GM12873 (cell line): ENCODE data around the gene ALG12.

Experiments used
- CTCF ChIP-seq: IDR thresholded peaks from 2 replicates; pipeline ENCODE4 v1.5.1; 2012; ENCODE audit warnings: low read depth, mild to moderate bottlenecking, moderate library complexity, low read length, control low read depth; ENCODE audit not compliant: insufficient read depth; ENCODE audit errors: missing control alignments

ALG12 gene

GRCh38 chr22:49956418-49956770, 38.2 kb upstream of the ALG12 start:
- TF ChIP-seq CTCF = no peak

GRCh38 chr22:49955581-49956417, 37.6 kb upstream of the ALG12 start:
- TF ChIP-seq CTCF = no peak

GRCh38 chr22:49954991-49955580, 36.8 kb upstream of the ALG12 start:
- no peak for TF ChIP-seq CTCF

GRCh38 chr22:49954354-49954753, 36.1 kb upstream of the ALG12 start:
- TF ChIP-seq CTCF = no peak

GRCh38 chr22:49953680-49954344, 35.6 kb upstream of the ALG12 start:
- no peak for TF ChIP-seq CTCF

- no peak for TF ChIP-seq CTCF
Measured at GRCh38 chr22:49953027-49953679, 34.9 kb upstream of the ALG12 start.
